Transverse colon (tissue), 4 donors: ENCODE data around the gene DACT3. TPM values are rescaled to one million over a fixed set of nuclear protein-coding genes. Genes with fewer than 3 reads are reported as not detected.
A peak's percentile ranks its signal among the peaks of the same experiment; 100 is the strongest.
"Not testable (repeated sequence)": the region's sequence is repeated elsewhere in the genome, so short reads cannot be mapped to it uniquely, and the experiment has no call there.

Experiments
- DNase-seq: peaks from one replicate; pipeline ENCODE4 v3.0.0-alpha.2; 2019
- H3K27ac ChIP-seq, 4 donors: fragments of 200-600 bp; sonication (generic); 2 replicates each; pipeline ENCODE4 v1.5.1; 2016 to 2018; ENCODE audit warnings: inconsistent platforms in 4 of 4
- H3K27me3 ChIP-seq: fragments of 200-600 bp; sonication (generic); 2 replicates; pipeline ENCODE4 v1.5.1; 2017; ENCODE audit warnings: inconsistent platforms
- H3K36me3 ChIP-seq, 4 donors: fragments of 200-600 bp; sonication (generic); 2 replicates each; pipeline ENCODE4 v1.5.1; 2017 to 2019; ENCODE audit warnings: inconsistent platforms in 4 of 4
- H3K4me1 ChIP-seq, 4 donors: fragments of 200-600 bp; sonication (generic); 2 replicates each; pipeline ENCODE4 v1.5.1; 2017 to 2020; ENCODE audit warnings: inconsistent platforms in 4 of 4
- H3K4me3 ChIP-seq, 4 donors: fragments of 200-600 bp; sonication (generic); 1 replicate in 1 of 4; 2 replicates in 3 of 4; pipeline versions ENCODE4 v1.5.1 to v1.6.1; 2017 to 2019; ENCODE audit warnings: inconsistent platforms in 4 of 4
- H3K9me3 ChIP-seq, 2 donors: fragments of 200-600 bp; sonication (generic); 2 replicates each; pipeline ENCODE4 v1.5.1; 2017 to 2019; ENCODE audit warnings: inconsistent platforms in 2 of 2
- CTCF ChIP-seq, 5 experiments: fragments of 200-600 bp in 3 of 5; fragments of 450-650 bp in 2 of 5; sonication (generic) in 3 of 5; IDR thresholded peaks; 1 replicate in 2 of 5; 2 replicates in 3 of 5; pipeline ENCODE4 v1.5.1; 2016 to 2017; ENCODE audit warnings: antibody characterized with exemption in 5 of 5, inconsistent platforms in 3 of 5, mild to moderate bottlenecking in 2 of 5, moderate library complexity in 1 of 5
- EP300 ChIP-seq: sonication (generic); formaldehyde crosslinking; IDR thresholded peaks from one replicate; pipeline ENCODE4 v1.6.1; 2017; ENCODE audit warnings: antibody characterized with exemption, low read depth
- POLR2A ChIP-seq: fragments of 450-650 bp; IDR thresholded peaks from one replicate; pipeline ENCODE4 v1.6.1; 2016; ENCODE audit warnings: antibody characterized with exemption, mild to moderate bottlenecking, moderate library complexity
- POLR2AphosphoS5 ChIP-seq, 3 donors: sonication (generic); formaldehyde crosslinking; IDR thresholded peaks; one replicate each; pipeline ENCODE4 v1.6.1; 2016; ENCODE audit warnings: antibody characterized with exemption in 3 of 3
- WGBS, 2 donors: methylation state at CpG; one replicate each; pipeline ENCODE4 v1.1.5; 2018; ENCODE audit warnings: low coverage in 1 of 2; 5-methylcytosine and 5-hydroxymethylcytosine counted together
- in situ Hi-C, 4 donors: fragments of 200-750 bp; cut with MboI; loops; one replicate each; pipeline versions ENCODE4 v1.15.0 to v1.15.1; 2017; ENCODE audit warnings: low sequenced_read_pairs in 3 of 4, low pct_ligation_motif_present in 1 of 4, low pct_unique_long_range_greater_than_20kb in 1 of 4
- intact Hi-C: fragments of 100-400 bp; cut with DNase I; formaldehyde crosslinking; loops from one replicate; pipeline ENCODE4 v1.15.1; 2023; ENCODE audit warnings: low total_unique reads
- total RNA-seq, 4 donors: library from RNA; depleted of rRNA; stranded (reverse); fragments of >200 nt; gene quantifications; one replicate each; pipeline ENCODE4 v1.1.0, GENCODE V29; 2016

The DACT3 gene
- total RNA-seq, 4 donors from 2014 or later, result 5.3 to 27.1 (median 7.5) TPM

- Histone ChIP-seq H3K4me1 (peaks cover 3 to 29% (median 16%) of the 10 kb centered on the region in 4 donors), H3K4me3 (no peak overlapping the region), H3K36me3 (no peaks in the 10 kb centered on the region), H3K27ac (no peak overlapping the region), H3K27me3 (peaks cover 33% of the 10 kb centered on the region), H3K9me3 (no peaks in the 10 kb centered on the region)
- no peak for DNase-seq
- intact Hi-C loops (no loop called here), in situ Hi-C loops (no loop called here)
- WGBS, 2 donors, result 82% methylated on average over 14 of the region's 14 CpGs; no CpG with 5 or more reads in 1 of the 2 donors
- TF ChIP-seq POLR2AphosphoS5 (IDR thresholded peaks at IDR 0.05) (no peak), EP300 (no peak), CTCF (IDR thresholded peaks at IDR 0.05) (no peak), POLR2A (no peak)
These were observed 30.3 kb downstream of the DACT3 start for GRCh38 chr19:46630586-46631205.

- Histone ChIP-seq H3K9me3 (no peaks in the 10 kb centered on the region), H3K27ac (no peak overlapping the region), H3K4me3 (no peak overlapping the region), H3K4me1 (peaks cover 4 to 36% (median 21%) of the 10 kb centered on the region in 4 donors), H3K27me3 (peaks cover 26% of the 10 kb centered on the region), H3K36me3 (no peaks in the 10 kb centered on the region)
- 76% methylated on average over 15 of the region's 15 CpGs; no CpG with 5 or more reads in 1 of the 2 donors for whole genome bisulfite sequencing, 2 donors
- intact Hi-C loops (no loop called here), in situ Hi-C loops (no loop called here)
- no peak for DNase-seq
- no peak for TF ChIP-seq POLR2A
- no peak for TF ChIP-seq CTCF (IDR thresholded peaks at IDR 0.05)
- TF ChIP-seq POLR2AphosphoS5 (IDR thresholded peaks at IDR 0.05), result no peak
- no peak for TF ChIP-seq EP300
These were observed 31.4 kb downstream of the DACT3 start for GRCh38 chr19:46629546-46630025.

- in situ Hi-C loops, DNase-seq, H3K36me3 ChIP-seq, intact Hi-C loops, H3K9me3 ChIP-seq, H3K4me3 ChIP-seq, H3K27ac ChIP-seq: not testable (repeated sequence)
- 86 to 100% methylated on average over 1 to 7 of the region's 7 CpGs for WGBS, 2 donors
- Histone ChIP-seq H3K27me3 (peaks cover 24% of the 10 kb centered on the region), H3K4me1 (peaks cover 5 to 37% (median 21%) of the 10 kb centered on the region in 4 donors)
These were observed 32.0 kb downstream of the DACT3 start for GRCh38 chr19:46628970-46629369.

- Histone ChIP-seq H3K36me3 (no peaks in the 10 kb centered on the region), H3K27me3 (peaks cover 5% of the 10 kb centered on the region), H3K9me3 (no peaks in the 10 kb centered on the region), H3K4me3 (no peak overlapping the region), H3K27ac (peak overlapping the region in 3 of 4 donors; percentile 67 to 82 (median 68)), H3K4me1 (peaks cover 12 to 39% (median 14%) of the 10 kb centered on the region in 4 donors)
- intact Hi-C loops (no loop called here), in situ Hi-C loops (no loop called here)
- DNase-seq, result no peak
- TF ChIP-seq POLR2AphosphoS5 (IDR thresholded peaks at IDR 0.05) (no peak), CTCF (IDR thresholded peaks at IDR 0.05) (no peak), EP300 (no peak), POLR2A (no peak)
- 50 to 65% methylated on average over 6 to 14 of the region's 14 CpGs for WGBS, 2 donors
These were observed 34.5 kb downstream of the DACT3 start for GRCh38 chr19:46626446-46626845.
